Ecto neural progenitor cell (in vitro differentiated cells): ENCODE data around the gene CRHBP.
"Not testable (repeated sequence)": the region's sequence is repeated elsewhere in the genome, so short reads cannot be mapped to it uniquely, and the experiment has no call there.

Source experiments
- DNase-seq: peaks from one replicate; pipeline ENCODE4 v3.0.0-alpha.2; 2018; ENCODE audit warnings: low spot score

Gene CRHBP, protein sequence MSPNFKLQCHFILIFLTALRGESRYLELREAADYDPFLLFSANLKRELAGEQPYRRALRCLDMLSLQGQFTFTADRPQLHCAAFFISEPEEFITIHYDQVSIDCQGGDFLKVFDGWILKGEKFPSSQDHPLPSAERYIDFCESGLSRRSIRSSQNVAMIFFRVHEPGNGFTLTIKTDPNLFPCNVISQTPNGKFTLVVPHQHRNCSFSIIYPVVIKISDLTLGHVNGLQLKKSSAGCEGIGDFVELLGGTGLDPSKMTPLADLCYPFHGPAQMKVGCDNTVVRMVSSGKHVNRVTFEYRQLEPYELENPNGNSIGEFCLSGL

DNA sequence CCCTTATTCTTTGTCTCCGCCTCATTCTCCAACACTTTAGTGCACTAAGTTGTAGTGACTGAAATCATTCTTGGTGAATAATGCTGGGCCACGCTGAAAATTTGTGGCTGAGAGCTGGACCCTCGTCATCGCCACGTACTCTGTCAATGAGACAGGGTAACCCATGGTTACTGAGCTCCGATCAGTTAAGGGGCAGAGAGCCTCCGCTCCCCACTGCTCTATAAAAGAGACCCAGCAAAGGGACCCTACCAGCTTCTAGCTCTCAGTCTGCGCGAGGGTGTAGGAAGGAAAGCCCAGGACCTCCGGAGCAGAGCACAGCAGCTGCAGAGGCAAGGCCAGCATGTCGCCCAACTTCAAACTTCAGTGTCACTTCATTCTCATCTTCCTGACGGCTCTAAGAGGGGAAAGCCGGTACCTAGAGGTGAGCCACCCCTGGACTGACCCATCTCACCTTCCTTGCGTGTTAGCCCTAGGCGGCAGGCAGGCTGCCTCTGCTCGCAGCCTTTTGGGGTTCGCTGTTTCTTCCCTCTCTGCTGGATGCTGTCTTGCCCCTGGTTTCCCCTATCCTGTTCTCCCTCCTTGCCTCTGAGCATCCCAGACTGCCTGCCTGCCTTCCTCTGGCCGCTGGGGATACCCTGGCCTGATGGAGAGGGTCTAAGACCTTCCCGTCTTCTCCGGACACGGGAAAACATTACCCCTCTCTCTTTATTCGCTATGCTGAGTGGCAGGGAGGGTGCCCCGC lies at the start of gene CRHBP:
Gene CRHBP (plus strand): TSS at position 251 of the 742 bp plus-strand sequence. CDS start 90 bp downstream, at position 341.
- DNase-seq, result no peak

DNA sequence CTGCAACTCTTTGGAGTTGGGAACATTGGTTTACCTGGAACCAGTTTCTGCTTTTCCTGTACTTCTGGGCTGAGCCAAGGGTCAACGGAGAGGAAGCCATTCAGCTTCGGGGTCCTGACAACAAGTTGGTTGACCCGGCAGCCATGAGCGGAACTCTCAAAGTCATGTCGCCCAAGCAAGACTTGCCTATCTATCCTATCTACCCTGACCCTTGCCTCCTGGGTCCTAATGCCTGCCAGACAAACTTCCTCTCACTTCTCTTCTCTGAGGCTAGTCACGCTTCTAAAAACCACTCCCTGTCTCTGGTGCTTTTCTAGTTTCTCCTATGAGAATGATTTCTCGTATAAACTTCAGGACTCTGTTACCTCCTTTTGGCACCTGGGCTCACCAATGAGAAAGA lies 44.7 kb upstream of the CRHBP start:
- DNase-seq, result no peak

DNA sequence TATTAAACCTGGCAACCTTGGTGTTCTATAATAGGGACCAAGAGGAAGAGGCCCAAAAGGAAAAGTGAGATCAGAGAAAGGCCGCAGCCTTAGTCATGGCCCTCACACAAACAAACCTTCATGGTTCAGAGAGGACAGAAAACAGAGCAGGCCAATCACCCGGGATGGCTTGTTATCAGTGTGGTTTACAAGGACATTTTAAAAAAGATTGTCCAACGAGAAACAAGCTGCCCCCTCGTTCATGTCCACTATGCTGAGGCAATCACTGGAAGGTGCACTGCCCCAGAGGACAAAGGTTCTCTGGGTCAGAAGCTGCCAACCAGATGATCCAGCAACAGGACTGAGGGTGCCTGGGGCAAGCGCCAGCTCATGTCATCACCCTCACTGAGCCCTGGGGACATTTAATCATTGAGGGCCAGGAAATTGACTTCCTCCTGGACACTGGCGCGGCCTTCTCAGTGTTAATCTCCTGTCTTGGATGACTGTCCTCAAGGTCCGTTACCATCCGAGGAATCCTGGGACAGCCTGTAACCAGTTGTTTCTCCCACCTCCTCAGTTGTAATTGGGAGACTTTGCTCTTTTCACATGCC lies 42.4 kb upstream of the CRHBP start:
- not testable (repeated sequence) for DNase-seq

DNA sequence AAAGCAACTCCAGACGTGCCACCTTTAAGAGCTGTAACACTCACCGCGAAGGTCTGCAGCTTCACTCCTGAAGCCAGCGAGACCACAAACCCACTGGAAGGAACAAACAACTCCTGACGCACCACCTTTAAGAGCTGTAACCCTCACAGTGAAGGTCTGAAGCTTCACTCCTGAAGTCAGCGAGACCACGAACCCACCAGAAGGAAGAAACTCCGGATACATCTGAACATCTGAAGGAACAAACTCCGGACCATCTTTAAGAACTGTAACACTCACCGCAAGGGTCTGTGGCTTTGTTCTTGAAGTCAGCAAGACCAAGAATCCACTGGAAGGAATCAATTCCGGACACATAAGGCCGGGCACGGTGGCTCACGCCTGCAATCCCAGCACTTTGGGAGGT lies 38.2 kb upstream of the CRHBP start:
- DNase-seq, result not testable (repeated sequence)

DNA sequence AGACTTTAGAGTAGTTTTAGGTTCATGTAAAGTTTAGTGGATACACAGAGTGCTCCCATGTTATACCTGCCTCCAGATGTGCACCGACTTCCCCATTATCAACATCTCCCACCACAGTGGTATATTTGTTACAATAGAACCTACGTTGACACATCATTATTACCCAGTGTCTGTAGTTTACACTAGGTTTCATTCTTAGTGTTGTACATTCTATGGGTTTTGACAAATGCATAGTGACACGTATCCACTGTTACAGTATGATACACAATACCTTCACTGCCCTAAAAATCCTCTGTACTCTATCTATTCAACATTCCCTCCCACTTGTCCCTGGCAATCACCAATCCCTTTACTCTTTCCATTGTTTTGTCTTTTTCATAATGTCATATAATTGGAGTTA lies 34.3 kb upstream of the CRHBP start:
- no peak for DNase-seq

DNA sequence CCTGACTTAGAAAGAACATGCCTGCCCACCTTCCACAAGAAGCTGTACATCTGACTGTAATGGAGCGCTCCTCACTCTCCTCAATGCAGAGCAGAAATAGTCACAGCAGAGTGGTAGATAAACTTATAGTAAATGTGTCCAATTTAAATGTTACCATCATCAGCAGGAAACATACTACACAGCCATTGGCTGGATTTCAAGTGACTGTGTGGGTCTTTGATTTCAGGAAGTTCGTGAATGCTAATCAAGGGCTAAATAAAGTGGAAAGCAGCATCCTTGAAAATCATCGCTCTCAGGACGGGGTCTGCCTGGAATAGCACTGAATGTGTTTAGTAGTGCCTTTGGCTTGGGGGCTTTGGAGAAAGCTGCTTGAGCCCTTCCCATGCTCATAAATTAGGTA lies 32.4 kb upstream of the CRHBP start:
- no peak for DNase-seq

DNA sequence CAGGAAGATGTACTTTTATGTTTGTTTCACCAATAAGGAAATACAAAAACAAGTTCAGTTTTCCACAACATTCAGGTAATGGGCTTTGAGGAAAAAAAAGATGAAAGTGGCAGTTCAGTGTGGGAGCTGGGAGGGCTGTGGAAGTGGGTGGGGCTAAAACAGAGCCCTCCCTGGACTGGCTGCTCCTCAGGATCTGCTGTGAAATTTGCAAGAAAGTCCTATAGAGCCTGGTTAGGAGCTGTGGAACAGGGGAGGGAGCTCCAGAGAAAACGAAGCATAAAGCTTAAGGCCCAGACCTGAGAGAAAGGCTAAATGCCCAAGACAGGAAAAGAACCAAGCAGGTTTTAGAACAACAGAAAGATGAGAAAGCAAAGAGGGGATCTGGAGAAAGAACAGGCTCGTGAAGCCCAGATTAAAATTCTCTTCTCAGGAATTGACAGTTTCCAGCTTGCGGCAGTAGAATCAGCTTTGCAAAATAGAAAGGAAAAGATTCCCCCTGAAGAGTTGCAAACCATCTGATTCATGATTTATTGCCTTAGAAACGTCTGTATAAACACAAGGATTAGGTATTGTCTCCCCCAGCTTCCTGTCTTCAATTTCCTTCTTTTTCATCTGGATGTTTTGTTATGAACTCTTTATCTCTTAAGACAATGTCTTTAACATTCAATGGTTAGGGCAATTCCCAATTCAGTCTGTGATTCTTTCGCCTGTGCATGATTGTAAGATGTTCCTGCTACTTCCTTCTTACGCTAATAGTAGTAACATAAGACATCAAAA lies 26.3 kb upstream of the CRHBP start:
- DNase-seq, result no peak

DNA sequence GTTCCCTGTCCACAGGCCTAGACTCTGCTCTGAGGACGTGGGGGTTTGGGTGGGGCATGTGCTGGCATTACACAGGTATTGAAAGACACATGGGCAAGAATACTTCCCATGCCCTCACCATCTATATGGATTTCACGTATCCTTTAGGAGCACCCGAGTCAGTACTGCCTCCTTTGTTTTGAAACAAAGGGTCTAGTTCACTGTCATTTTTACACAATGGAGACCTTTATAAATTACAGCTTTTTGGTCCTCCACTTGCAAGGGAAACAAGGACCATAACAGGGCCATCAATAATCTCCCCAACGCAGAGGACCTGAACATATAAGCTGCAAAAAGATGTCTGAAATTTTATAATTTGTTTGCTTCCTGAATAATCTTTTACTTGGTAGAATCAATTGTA lies 24.9 kb upstream of the CRHBP start:
- no peak for DNase-seq

DNA sequence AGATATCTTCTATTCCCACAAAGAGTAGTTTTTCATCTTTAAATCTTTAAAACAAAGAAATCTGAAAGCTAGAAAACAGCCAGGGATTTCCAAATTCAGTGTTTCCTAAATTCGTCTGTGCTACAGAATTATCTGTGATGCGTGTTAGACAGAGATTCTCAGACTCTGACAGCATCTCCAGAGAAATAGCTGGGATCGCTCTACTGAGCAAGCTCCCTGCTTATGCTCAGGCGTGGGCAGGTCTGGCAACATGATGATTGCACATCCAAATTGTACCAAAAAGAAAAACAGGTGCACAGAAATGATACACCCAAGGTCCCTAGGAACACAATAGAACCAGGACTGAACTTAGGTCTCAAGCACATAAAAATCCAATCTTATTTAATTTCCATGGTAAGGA lies 22.8 kb upstream of the CRHBP start:
- no peak for DNase-seq

DNA sequence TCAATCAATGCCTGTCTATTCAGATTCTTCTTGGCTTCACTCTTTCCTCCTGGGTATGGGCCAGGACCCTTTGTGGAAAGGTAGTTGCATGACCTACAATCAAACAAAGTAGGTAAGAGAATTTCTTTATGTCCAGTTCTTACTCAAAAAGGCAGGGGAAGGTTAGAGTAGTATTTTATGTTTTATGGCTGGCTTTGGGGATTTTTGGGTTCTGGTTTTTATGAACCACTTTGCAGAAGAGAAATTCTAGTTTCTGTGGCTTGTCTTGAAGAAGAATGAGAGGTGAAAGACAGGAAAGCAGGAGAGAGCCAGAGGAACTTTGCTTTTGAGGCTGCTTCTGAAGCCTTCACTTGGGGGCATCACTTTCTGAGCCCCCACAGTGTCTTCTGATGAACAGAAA lies 14.7 kb upstream of the CRHBP start:
- no peak for DNase-seq

DNA sequence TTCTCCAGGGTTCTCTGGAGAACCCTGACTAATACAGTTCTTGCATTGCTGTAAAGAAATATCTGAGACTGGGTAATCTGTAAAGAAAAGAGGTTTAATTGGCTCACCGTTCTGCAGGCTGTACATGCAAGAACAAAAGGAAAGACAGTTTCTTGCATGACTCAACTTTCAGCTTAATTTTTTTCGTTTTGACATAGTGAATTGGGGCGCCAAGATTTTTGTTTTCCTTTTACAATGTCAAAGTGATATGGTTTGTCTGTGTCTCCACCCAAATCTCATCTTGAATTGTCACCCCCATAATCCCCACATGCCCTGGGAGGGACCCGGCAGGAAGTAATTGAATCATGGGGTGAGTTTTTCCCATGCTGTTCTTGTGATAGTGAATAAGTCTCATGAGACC lies 11.8 kb upstream of the CRHBP start:
- no peak for DNase-seq

DNA sequence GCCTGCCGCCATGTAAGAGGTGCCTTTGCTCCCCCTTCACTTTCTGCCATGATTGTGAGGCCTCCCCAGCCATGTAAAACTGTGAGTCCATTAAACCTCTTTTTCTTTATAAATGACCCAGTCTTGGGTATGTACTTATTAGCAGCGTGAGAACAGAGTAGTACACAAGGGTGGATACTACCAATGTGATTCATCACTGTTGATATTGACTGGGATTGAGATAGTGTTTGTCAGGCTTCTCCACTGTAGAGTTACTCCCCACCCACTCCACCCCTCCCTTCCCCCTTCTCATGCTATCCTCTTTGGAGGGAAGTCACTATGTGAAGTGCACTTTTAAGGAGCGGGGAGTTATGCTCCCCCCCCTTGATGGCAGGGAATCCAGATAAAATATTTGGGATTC lies 11.4 kb upstream of the CRHBP start:
- no peak for DNase-seq

DNA sequence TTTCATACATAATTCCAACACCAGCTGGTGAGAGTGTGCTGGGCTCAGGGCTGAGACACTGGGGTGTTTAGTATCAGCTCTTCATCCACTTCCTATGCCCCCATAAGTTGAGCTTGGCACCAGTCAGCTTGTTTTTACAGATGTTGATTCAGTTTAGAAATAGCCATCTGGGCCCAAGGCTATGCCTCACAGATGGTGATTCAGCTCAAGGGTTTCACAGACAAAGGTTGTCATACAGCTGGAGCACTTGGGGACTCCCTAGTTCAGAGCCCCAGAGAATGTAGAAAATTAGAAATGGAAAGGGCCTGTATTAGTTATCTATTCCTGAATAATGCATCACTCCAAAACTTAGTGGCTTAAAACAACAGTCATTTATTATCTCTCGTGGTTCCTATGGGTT lies 10.3 kb upstream of the CRHBP start:
- no peak for DNase-seq

DNA sequence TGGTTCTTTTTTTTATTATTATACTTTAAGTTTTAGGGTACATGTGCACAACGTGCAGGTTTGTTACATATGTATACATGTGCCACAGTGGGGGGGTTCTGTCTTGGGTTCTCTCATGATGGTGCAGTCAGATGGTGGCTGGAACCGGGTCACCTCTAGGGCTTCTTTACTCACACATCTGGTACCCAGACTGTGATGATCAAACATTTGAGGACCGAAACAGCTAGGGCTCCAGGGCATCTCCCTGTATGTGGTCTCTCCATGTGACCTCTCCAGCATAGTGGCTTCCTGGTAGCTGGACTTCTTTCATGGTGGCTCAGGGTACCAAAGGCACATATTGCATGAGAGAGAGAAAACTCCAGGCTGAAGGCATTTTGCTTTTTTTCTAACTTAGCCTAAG lies 9.8 kb upstream of the CRHBP start:
- no peak for DNase-seq

DNA sequence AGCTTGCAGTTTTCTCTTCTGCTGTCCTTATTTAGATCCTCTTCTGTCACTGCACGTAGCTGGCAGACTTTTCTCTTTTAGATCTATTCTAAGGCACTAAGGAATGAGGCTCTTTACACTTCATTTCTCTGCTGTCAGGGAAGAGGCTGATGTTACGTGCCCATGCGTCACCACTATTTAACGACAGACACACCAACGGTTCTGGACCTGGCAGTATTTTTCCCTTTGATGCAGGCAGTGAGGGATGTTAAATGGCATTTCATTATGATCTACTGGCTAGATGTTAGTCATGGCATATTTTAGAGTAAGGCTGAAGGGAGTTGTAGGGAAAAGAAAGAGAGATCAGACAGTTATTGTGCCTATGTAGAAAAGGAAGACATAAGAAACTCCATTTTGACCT lies 8.2 kb upstream of the CRHBP start:
- DNase-seq, result no peak

DNA sequence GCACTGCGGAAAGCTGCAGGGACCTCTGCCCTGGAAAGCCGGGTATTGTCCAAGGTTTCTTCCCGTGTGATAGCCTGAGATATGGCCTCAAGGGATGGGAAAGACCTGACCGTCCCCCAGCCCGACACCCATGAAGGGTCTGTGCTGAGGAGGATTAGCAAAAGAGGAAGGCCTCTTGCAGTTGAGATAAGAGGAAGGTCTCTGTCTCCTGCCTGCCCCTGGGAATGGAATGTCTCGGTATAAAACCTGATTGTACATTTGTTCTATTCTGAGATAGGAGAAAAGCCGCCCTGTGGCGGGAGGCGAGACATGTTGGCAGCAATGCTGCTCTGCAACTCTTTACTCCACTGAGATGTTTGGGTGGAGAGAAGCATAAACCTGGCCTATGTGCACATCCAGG lies 7.6 kb upstream of the CRHBP start:
- DNase-seq, result not testable (repeated sequence)

DNA sequence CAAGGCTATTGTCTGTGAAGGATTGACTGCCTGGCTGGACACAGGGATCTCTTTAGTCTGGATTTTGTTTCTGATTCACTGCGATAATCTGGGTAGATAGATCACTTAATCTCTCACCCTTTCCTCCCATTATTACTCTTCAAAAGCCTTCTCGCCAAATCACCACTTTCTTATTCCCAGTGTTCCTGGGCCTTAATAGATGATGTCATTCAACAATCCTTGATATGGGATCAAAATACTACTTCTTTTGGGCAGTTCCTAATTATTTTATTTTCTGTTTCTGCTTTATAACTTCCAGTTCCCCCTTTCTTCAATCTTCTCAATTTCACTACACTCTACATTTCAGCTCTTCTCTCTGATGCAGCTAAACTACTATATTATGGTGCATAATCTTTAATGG lies 6.8 kb upstream of the CRHBP start:
- DNase-seq, result no peak

DNA sequence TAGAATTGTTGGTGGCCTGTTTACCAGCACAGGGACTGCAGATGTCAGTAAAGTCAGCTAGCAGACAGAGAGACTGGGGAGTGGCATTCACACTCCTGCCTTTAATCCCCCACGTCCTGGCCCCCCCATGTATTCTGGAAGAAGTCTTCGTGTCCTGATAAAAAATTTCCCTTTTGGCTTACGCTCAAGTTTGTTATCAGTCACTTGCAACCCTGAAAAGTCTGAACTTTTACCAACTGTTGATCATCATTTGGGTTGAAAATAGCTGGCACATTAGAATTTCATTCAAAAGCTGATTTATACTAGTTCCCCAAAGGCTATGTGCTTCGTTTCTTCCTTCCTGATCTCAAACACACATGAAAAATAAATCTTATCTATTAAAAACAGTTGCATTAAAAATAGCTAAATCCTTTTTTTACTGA lies 5.8 kb upstream of the CRHBP start:
- DNase-seq, result no peak

DNA sequence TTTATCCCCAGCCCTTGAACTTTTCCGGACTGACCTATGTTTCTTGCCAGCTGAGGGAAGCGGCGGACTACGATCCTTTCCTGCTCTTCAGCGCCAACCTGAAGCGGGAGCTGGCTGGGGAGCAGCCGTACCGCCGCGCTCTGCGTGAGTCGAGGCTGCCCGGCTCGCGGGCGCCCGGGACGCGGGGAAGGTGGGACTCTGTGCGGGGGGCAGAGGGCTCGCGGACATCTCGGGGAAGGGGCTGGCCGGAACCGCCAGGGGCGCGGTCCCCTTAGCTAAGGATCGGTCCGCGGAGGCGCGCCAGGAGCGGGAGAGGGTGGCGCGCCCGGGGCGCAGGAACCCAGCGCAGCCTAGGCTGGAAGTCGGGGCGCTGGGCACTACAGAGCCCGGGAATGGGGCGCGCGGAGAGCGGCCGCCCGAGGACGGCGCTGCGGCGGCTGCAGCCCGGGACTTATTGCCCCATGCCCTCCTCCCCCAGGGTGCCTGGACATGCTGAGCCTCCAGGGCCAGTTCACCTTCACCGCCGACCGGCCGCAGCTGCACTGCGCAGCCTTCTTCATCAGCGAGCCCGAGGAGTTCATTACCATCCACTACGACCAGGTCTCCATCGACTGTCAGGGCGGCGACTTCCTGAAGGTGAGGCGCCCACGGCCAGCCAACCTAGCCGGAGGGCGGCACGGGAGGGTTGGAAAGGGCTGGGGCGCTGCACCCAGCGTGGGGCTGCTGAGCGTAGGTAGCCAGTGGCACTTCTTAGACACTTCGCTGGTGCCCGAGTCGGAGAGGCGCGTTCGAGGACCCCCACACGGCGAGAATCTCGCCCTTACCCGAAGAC lies 922 bp downstream of the CRHBP start:
- peak; percentile 66 for DNase-seq

DNA sequence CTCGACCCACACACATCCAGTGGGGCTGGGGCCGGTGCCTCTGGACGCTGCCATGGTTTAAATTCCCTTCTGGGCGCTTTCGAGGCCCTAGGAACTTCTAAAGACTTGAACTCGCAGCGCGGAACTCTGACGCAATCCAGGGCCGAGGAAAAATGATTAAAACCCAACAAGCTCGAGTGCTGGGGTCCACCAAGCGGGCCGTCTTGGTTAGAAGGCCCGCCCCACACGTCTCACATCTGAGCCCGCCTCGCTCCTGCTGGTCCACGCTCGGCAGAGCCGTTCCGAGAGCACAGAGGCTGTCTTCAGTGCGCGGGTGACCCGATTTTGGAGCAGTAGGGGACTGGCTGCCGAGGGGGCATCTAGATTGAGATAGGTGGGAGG lies 1.5 kb downstream of the CRHBP start:
- DNase-seq, result no peak

DNA sequence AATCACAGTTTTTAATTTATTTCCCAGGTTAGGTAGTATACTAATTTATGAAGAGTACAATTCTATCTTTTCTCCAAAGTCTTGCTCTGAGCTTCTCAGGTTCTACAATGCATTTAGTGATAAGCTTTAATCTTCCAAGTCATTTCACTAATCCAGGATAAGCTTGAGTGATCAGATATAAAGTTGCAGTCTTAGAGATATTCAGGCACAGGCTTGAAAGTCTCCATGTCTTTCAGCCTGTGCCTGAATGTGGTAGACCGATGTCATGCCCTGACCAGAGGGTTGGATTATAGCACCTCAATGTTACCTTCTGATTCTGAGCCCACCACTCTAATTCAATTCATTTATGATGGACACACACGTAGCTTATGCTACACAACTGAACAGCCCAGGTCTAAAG lies 3.2 kb downstream of the CRHBP start:
- DNase-seq, result no peak
